Amniotic stem cell (primary cell): Measurements from ENCODE around the gene CNTNAP2.
"Not testable (repeated sequence)": the region's sequence is repeated elsewhere in the genome, so short reads cannot be mapped to it uniquely, and the experiment has no call there.

Source experiments
- DNase-seq: peaks from one replicate; lab custom pipeline; 2025; lab: John Stamatoyannopoulos, UW

Gene CNTNAP2

DNA sequence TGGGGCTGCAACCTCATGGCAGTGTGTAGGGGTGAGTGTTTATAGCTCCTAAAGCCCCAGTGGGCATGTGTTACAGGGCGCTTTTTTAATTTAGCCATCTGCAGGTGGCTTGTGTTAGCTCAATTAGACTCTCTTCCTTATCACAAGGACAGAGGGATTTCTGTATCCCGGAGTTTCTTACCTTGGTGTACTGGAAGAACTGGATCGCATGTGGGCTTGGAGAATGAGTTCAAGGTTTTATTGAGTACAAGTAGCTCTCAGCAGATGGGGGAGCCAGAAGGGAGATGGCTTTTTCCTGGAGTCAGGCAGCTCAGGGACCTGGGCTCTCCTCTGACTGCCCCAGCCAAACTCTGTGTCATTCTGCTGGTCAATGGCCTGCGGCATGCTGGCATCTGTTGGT is 2320.4 kb downstream of the CNTNAP2 start:
- no peak for DNase-seq

DNA sequence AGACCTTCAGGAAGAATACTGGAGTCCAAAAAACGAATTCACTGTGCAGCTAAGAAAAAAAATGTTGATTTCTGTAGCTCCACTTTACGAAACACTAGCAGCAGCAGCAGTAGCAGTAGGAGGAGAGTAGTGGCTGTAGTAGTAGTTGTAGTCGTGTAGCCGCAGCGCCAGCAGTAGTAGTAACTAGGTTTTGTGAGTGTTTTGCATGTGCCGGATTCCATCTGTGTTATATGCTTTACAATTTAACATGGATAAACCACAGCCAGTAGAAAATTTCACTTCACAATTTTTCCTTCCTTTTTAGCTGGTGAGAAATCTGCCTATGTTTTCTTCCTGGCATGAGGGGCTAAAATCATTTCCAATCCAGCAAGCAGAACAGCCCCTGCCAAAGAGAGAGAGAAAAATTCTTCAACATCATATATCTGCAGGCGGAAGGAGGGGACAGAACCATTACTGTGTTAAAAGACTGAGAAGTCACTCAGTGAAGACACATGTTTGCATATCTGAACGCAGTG is 2325.6 kb downstream of the CNTNAP2 start:
- no peak for DNase-seq

DNA sequence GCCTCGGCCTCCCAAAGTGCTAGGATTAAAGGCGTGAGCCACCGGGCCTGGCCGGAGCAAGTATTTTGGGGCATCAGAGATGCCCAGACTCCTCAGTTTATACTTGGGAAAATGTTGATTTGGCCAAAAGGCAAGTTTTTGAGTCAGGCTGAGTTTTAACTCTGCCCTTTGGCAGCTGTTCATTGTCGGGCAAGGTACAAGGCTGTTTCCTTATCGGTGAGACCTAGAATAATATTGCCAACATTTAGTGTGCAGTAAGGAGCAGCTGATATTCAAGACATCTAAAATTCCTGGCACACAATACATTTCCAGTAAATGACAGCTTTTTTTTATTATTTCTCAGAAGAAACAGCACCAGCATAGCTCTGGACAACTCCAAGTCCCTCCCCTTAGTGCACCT is 2326.3 kb downstream of the CNTNAP2 start:
- DNase-seq = no peak

DNA sequence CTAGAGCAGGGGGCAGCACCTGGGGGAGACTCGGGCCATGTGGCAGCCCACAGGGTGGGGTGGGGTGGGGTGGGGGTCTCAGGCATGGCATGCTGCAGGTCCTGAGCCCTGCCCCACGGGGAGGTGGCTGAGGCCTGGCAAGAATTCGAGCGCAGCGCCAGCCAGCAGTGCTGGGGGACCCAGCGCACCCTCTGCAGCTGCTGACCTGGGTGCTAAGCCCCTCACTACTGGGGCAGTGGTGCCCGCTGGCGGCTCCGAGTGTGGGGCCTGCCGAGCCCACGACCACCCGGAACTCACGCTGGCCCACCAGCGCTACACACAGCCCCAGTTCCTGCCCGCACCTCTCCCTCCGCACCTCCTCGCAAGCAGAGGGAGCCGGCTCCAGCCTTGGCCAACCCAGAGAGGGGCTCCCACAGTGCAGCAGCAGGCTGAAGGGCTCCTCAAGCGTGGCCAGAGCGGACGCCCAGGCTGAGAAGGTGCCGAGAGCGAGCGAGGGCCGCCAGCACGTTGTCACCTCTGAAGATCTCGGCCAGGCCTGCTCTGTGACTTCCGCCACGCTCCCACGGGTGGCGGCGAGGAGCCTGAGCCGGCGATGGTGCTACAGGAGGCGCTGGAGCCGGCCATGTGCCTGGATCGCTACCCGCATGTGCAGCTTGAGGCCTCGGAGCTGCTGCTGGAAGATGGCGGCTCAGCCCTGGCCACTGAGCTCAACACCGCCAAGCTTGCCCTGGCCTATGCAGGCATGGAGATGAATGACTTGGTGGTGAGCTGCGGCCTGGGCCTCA is 2328.9 kb downstream of the CNTNAP2 start:
- DNase-seq = no peak

DNA sequence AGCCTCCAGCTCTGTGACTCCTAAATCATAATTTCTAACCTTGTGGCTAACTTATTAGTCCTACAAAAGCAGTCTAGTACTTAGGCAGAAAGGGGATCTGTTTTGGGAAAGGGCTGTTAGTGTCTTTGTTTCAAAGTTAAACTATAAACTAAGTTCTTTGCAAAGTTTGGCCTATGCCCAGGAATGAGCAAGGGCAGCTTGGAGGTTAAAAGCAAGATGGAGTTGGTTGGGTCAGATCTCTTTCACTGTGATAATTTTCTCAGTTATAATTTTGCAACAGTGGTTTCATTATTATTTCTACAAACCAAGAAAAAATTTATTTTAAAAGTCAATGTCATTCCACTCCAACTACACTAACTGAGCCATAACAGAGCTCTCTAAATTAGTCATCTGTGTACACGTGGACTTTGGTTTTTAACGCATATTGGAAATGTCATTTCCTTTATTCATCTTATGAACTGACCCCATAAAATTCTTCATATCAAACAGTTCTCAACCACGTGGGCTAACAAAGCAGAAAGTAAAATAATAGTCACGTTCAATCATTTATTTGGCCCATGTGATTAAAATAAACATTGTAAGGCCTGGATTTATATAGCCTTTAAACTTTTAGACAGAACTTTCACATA is 2330.7 kb downstream of the CNTNAP2 start:
- no peak for DNase-seq

DNA sequence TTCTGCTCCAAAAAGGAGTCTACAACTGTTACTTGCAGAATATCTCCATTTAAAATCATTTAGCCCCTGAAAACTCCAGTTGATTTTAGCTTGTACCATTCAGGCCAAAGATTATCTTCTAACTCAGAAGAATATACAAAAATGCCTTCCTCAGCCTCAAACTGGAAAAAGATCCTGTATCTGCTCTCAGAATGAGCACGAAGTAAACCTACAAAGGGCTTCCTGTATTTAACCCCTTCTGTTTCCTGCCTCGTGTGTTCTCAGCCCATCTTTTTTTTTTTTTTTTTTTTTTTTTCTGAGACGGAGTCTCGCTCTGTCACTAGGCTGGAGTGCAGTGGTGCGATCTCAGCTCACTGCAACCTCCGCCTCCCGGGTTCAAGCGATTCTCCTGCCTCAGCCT is 2334.9 kb downstream of the CNTNAP2 start:
- not testable (repeated sequence) for DNase-seq

DNA sequence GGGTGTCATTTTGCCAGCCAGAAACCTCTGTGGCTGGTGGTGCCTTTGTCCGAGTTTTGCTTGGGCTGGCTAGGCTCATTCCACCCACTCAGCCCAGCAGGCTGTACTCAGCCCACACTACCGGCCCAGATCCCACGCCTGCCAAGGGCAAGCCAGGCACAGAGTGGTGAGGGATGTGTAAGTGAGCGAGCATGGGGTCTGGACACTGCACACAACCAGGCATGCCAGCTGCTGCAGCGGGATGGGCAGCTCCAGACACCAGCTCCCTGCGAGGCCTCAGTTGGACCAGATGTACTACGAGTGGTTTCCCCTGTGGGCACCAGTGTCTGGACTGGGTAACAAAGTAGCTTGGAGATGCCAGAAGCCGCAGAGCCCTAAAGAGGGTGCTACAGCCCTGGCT is 2339.8 kb downstream of the CNTNAP2 start:
- DNase-seq = no peak

DNA sequence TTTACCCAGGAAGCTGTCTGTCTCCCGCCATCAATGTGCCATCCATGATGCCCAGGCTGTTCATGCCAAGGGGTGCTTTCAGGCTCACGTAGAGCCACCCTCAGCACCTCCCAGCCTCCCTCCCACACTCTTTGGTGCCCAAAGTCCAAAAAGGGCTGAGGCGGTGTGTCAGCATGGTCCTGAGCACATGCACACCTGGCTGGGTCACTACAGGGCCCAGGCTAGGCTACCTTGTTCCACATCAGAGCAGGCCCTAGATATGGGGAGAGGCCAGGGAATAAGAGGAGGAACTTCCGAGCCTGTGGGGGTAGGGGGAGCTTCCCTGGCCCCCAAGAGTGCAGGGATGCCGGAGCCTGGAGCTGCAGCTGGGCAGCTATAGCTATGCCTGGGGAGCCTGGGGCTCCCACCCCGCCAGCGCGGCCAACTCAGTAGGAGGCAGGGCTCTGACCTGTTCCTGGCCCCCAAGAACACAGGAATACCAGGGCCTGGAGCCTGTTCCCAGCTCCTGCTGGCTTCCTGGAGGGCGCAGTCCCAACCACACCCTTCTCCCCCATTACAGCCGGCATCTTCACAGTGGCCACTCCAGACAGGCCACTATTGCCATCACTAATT is 2340.8 kb downstream of the CNTNAP2 start:
- no peak for DNase-seq

DNA sequence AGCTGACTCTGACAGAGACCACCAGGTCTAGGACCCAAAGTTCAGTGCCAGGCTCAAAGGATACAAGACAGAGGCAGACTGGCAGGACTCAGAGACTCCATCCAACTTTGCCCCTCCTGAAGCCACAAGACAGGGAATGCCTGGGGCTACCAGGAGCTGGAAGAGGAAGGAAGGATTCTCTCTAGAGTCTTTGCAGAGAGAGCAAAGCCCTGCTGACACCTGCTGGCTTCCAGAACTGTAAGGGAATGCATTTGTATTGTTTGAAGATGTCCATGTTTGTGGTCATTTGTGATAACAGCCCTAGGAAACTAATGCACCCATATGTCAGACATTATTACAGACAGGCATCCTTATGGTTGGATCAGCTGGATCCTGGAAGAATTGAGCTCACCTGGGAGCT is 2341.7 kb downstream of the CNTNAP2 start:
- no peak for DNase-seq

DNA sequence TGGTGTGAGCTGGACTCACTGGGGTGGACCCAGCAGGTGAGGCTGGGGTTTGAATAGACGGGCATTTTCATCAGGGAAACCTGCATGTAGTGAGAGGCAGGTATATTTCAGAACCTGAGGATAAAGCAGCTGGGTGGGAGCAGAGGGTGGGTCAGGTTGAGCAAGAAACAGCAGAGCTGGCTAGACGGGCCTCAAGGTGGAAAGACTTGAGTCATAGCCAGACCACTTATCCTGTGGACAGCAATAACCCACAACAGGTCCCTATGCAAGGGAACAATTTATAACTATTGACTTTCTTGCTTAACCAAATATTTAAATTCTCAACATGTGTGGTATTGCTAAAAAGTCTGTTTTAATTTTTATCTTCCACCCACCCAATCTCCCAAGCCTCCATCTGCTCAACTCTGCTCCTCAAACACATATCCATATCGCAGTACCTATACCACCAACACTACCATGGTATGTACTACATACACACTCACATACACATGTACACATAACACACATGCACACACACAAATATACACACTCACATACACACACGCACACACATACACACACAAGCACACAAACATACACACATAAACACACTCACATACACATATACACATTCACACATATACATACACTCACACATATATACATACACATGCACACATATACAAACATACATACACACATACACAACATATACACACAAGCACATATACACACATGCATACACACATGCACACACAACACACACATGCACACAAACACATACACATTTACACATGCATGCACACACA is 2345.0 kb downstream of the CNTNAP2 start:
- no peak for DNase-seq

DNA sequence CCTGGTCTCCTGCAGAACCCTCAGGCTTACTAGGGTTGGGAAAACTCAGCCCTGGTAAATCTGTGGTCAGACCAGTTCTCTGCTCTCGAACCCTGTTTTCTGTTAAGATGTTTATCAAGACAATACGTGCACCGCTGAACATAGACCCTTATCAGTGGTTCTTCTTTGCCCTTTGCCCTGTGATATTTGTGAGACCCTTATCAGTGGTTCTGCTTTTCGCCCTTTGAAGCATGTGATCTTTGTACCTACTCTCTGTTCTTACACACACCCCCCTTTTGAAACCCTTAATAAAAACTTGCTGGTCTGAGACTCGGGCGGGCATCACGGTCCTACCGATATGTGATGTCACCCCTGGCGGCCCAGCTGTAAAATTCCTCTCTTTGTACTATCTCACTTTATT is 2346.2 kb downstream of the CNTNAP2 start:
- not testable (repeated sequence) for DNase-seq

DNA sequence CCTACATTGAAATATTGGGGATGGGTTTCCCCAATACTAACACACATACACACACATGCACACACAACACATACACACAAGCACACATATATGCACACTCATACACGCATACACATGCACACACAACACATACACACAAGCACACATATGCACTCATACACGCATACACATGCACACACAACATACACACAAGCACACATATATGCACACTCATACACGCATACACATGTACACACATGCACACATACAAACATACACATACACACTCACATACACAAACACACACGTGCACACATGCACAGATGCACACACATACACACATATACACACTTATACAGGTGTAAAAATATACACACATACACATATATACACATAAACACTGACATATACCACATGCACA is 2346.6 kb downstream of the CNTNAP2 start:
- no peak for DNase-seq

DNA sequence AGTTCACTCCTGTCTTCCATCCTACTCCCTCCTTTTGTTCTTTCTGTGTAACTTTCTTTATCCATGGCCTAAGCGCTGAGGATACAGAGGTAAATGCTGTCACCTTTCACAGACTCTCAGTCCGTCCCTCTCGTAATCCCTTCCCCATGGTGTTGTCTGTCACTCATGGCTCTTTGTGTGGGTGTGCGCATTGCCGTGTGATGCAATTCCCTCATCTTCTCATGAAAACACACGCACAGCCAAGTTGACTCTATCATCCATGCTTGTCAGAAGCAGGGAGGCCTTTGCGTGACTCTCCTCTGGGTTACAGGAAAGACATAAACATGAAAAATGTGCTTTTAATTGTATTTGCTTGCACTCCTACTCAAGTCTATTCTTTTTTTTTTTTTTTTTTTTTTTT is 2348.3 kb downstream of the CNTNAP2 start:
- no peak for DNase-seq

DNA sequence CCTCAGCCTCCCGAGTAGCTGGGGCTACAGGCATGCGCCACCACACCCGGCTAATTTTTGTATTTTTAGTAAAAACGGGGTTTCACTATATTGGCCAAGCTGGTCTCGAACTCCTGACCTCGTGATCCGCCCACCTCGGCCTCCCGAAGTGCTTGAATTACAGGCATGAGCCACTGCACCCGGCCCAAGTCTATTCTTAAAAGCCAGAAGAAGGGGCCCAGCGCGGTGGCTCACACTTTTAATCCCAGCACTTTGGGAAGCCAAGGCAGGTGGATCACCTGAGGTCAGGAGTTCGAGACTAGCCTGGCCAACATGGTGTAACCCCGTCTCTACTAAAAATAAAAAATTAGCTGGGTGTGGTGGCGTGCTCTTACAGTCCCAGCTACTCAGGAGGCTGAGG is 2348.8 kb downstream of the CNTNAP2 start:
- DNase-seq = not testable (repeated sequence)

DNA sequence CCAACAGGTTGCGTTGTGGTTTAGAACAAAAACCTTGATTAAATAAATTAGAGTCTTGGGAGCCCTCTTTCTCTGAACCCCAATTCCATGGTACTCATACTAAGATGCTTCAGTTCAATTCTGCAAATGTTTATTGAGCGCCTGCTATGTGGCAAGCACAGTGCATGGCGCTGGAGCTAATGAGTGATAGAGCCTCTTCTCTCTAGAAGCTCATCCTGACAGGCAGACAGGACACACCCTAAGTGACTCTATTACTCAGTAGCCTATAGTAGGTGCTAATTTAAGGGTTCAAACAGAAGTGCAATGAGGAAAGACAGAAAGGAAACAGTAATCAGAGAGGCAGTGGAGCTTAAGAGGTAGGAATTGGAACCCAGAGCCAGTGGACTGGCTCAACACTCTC is 2349.5 kb downstream of the CNTNAP2 start:
- no peak for DNase-seq

DNA sequence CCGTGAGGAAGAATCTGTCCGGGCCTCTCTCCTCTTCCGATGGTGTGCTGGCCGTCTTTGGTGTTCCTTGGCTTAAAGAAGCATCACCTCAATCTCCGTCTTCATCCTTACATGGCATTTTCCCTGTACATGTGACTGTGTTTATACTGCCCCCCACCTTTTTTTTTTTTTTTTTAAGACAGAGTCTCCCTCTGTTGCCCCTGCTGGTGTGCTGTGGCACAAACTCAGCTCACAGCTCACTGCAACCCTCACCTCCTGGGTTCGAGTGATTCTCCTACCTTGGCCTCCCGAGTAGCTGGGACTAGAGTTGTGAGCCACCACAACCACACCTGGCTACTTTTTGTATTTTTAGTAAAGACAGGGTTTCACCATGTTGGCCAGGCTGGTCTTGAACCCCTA is 2352.1 kb downstream of the CNTNAP2 start:
- DNase-seq = no peak
